GM18861 (cell line): Measurements from ENCODE around the gene BCHE.

ENCODE experiments used
- ATAC-seq: cut with Tn5 transposase; IDR thresholded peaks from one replicate; pipeline ENCODE4 v1.9.1; 2021; ENCODE audit not compliant: unreplicated experiment

BCHE gene

GRCh38 chr3:165837058-165837525, at the start of gene BCHE:
Gene BCHE (minus strand): TSS chr3:165837423. CDS start chr3:165831033, 6,390 bp downstream.
- ATAC-seq: no peak

- ATAC-seq: no peak
These were observed 48.5 kb upstream of the BCHE start for GRCh38 chr3:165885558-165886270.

- no peak for ATAC-seq
These were observed 47.3 kb upstream of the BCHE start for GRCh38 chr3:165884518-165884917.

- no peak for ATAC-seq
These were observed 46.7 kb upstream of the BCHE start for GRCh38 chr3:165883863-165884478.

- ATAC-seq: no peak
These were observed 45.9 kb upstream of the BCHE start for GRCh38 chr3:165883117-165883516.

GRCh38 chr3:165875644-165876043, 38.4 kb upstream of the BCHE start:
- ATAC-seq: no peak

GRCh38 chr3:165874663-165875489, 37.7 kb upstream of the BCHE start:
- ATAC-seq: no peak

- no peak for ATAC-seq
These were observed 30.9 kb upstream of the BCHE start for GRCh38 chr3:165868088-165868487.

GRCh38 chr3:165859061-165859460, 21.8 kb upstream of the BCHE start:
- no peak for ATAC-seq

GRCh38 chr3:165855581-165855980, 18.4 kb upstream of the BCHE start:
- ATAC-seq: no peak

GRCh38 chr3:165854696-165855095, 17.5 kb upstream of the BCHE start:
- peak; percentile 56 for ATAC-seq

- no peak for ATAC-seq
These were observed 15.5 kb upstream of the BCHE start for GRCh38 chr3:165852711-165853110.

GRCh38 chr3:165852191-165852590, 15.0 kb upstream of the BCHE start:
- no peak for ATAC-seq

GRCh38 chr3:165846056-165846455, 8.8 kb upstream of the BCHE start:
- ATAC-seq: no peak

- ATAC-seq: no peak
These were observed 2.3 kb upstream of the BCHE start for GRCh38 chr3:165839296-165840076.

GRCh38 chr3:165837801-165838200, 578 bp upstream of the BCHE start:
- no peak for ATAC-seq

GRCh38 chr3:165835431-165835830, 1.8 kb downstream of the BCHE start:
- ATAC-seq: no peak

- no peak for ATAC-seq
These were observed 6.5 kb downstream of the BCHE start for GRCh38 chr3:165830746-165831145.

- ATAC-seq: no peak
These were observed 9.3 kb downstream of the BCHE start for GRCh38 chr3:165827883-165828282.

GRCh38 chr3:165827233-165827632, 10.0 kb downstream of the BCHE start:
- ATAC-seq: no peak

GRCh38 chr3:165820671-165821123, 16.5 kb downstream of the BCHE start:
- ATAC-seq: no peak
